Cortex of kidney (tissue), 1 donor: ENCODE data around the gene CCNDBP1.

Source experiments
- DNase-seq: peaks from one replicate; lab custom pipeline; 2025; lab: John Stamatoyannopoulos, UW

CCNDBP1 gene

DNA sequence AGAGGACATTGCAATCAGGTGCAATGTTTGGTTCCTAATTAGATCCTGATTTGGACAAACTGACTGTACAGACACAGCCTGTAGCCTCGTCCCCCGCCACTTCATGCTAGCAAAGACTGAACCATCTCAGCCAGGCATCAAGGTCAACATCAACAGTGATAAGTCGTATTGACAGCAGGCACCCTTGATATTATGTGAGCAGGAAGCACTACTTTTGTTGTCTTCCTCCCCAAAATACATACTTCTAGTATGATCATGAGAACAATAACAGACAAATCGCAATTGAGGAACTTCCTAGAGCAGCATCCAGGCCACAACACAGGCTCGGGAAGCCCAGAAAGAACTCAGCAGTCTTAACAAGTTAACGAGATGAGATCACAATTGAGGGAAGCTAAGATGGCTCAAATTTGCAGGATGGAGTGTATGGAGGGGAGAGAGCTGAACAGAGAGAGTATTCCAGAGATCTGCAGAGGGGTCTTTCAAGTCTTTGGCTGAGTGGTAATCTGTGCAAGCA lies 61.1 kb downstream of the CCNDBP1 start:
- no peak for DNase-seq
